Activated T-helper 2 cell treated with anti-CD3 and anti-CD28 coated beads, Interferon-gamma antibody, Interleukin-2, Interleukin-4, amounts not matched to agents 10 μg/mL and 5 μg/mL and 100 μg/mL, durations not matched to agents 14 hours and 24 hours and 36 hours (primary cell): ENCODE measurements around the gene PRPF31. TPM values are rescaled to one million over a fixed set of nuclear protein-coding genes. Genes with fewer than 3 reads are reported as not detected.
A peak's percentile ranks its signal among the peaks of the same experiment; 100 is the strongest.
"Not testable (repeated sequence)": the region's sequence is repeated elsewhere in the genome, so short reads cannot be mapped to it uniquely, and the experiment has no call there.

ENCODE experiments used
- DNase-seq: peaks from one replicate; pipeline ENCODE4 v3.0.0; 2021; ENCODE audit warnings: low spot score
- H3K27ac Mint-ChIP-seq: one replicate; pipeline ENCODE4 v1.8.0; 2021; ENCODE audit warnings: mixed read lengths
- H3K27me3 Mint-ChIP-seq: one replicate; pipeline ENCODE4 v1.8.0; 2021; ENCODE audit warnings: low read depth, mixed read lengths
- H3K36me3 Mint-ChIP-seq: one replicate; pipeline ENCODE4 v1.8.0; 2021; ENCODE audit warnings: low read depth, mixed read lengths
- H3K4me1 Mint-ChIP-seq: one replicate; pipeline ENCODE4 v1.8.0; 2021; ENCODE audit warnings: low read depth, mixed read lengths
- H3K4me3 Mint-ChIP-seq: one replicate; pipeline ENCODE4 v1.8.0; 2021; ENCODE audit warnings: low read depth, mild to moderate bottlenecking, moderate library complexity, mixed read lengths
- H3K9me3 Mint-ChIP-seq: one replicate; pipeline ENCODE4 v1.8.0; 2021; ENCODE audit warnings: mixed read lengths
- intact Hi-C: fragments of 100-400 bp; cut with micrococcal nuclease; formaldehyde crosslinking; loops from one replicate; pipeline ENCODE4 v1.15.1; 2023
- total RNA-seq: library from RNA; stranded (reverse); gene quantifications from 2 replicates; pipeline ENCODE4 v1.2.3, GENCODE V29; 2022

PRPF31 gene
- total RNA-seq, 1 donor from 2014 or later = 94.2 TPM

DNA sequence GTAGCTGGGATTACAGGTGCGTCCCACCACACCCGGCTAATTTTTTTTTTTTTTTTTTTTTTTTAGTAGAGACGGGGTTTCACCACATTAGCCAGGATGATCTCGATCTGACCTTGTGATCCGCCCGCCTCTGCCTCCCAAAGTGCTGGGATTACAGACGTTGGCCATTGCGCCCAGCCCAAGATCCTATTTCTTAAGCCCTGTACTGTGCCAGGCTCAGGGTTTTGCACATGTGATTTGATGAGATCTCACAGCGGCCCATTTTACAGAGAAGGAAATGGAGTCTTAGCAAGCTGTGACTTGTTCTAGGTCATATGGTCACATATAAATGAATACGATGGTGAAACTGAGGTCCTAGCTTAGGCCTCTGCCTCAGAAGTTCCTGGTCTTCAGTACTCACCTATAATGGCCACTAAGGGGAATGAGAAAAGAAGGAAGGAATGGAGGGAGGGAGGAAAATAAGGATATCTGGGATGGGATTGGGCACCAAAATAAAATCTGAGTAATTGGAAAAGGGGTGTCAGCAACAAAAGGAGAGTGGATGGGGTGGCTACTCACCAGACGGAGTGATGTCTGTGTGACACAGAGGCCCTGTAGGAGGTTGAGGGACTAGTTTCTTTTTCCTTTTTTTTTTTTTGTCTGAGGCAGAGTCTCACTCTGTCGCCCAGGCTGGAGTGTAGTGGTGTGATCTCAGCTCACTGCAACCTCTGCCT is 16.2 kb upstream of the PRPF31 start:
- DNase-seq = no peak
- Mint-ChIP-seq H3K36me3 (no peaks in the 10 kb centered on the region), H3K4me1 (peaks cover 16% of the 10 kb centered on the region), H3K4me3 (no peak overlapping the region), H3K27me3 (peaks cover 13% of the 10 kb centered on the region), H3K27ac (peak overlapping the region; percentile 28), H3K9me3 (no peaks in the 10 kb centered on the region)
- intact Hi-C loops = no loop called here

DNA sequence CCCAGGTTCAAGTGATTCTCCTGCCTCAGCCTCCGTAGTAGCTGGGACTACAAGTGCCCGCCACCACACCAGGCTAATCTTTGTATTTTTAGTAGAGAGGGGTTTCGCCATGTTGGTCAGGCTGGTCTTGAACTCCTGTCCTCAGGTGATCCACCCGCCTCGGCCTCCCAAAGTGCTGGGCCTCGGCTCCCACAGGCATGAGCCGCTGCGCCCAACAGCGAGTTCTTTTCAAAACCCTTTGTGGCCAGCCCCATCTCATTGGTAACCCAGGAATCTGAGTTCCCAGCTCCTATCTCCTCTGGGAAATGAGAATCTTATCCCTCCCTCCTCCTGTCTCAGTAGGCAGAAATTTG is 15.7 kb upstream of the PRPF31 start:
- H3K27ac Mint-ChIP-seq, H3K9me3 Mint-ChIP-seq, H3K4me3 Mint-ChIP-seq, DNase-seq, H3K36me3 Mint-ChIP-seq: not testable (repeated sequence)
- H3K27me3 Mint-ChIP-seq = peaks cover 11% of the 10 kb centered on the region
- intact Hi-C loops = loop anchor here (5.0 kb wide), 2 partner anchors 233 to 362 kb away; partner anchors contain the start of genes LENG9 and MYADM
- peaks cover 12% of the 10 kb centered on the region for H3K4me1 Mint-ChIP-seq

DNA sequence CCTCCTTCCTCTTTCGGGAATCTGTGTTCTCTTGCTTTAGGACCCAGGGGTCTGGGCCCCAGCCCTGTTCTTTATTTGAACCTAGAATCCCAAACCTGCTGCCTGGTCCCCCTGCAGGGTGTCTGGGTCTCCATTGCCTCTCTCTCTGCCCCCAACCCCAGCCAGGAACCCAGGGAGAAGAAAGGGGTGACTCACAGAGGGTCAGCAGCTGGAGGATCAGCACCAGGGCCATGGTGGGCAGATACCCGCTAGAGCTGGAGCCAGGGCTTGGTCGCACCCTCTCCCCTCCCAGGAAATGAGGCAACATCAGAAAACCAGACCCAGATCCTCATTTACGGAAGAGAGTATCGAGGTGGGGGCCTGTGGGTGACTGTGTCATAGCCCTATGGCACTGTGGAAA is 15.0 kb upstream of the PRPF31 start, which contains the start of gene OSCAR:
OSCAR (minus strand) TSS at position 243 of the 400 bp plus-strand sequence; CDS start at position 232, 11 bp downstream.
- Mint-ChIP-seq H3K36me3 (peaks cover 8% of the 10 kb centered on the region), H3K4me1 (peaks cover 14% of the 10 kb centered on the region), H3K27ac (no peak within 1 kb of the TSS), H3K4me3 (peak within 1 kb of the TSS; percentile 65), H3K27me3 (peaks cover 11% of the 10 kb centered on the region), H3K9me3 (no peaks in the 10 kb centered on the region)
- no peak for DNase-seq
- intact Hi-C loops = loop anchor here (5.0 kb wide), 2 partner anchors 233 to 362 kb away; partner anchors contain the start of genes LENG9 and MYADM

DNA sequence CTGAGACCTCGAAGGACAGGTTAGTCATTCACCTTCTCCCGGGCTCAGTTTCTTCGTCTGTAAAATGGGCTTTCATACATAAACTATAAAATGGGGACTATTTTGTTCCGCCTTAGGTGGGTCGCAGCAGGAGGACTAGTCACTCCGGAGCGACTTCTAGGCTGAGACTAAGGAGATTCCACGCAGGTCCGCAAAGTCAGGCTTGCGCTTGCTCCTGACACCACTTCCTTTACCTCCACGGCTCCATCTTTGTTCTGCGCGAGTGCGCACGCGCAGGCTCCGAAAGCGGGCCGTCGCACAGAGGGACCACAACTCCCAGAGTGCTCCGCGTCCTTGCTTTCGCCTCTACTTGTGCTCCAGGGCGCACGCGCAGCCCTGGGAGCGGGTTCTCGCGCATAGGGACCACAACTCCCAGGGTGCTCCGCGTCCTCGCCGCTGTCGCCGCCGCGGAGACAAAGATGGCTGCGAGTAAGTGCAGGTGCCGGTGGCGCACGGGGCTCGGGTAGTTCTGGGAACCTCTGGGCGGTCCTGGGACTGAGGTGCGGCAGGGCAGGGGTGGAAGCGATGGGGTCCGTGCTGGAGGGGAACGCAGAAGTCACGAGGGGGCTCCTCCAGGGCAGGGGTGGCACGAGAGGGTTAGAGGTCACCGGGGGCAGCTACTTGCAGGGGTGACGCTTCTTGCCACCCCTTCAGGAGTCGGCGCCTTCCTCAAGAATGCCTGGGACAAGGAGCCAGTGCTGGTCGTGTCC is 13.0 kb upstream of the PRPF31 start, which contains the start of gene NDUFA3:
NDUFA3 (plus strand) TSS at position 435 of the 749 bp plus-strand sequence; CDS start at position 459, 24 bp downstream.
- Mint-ChIP-seq H3K27me3 (peaks cover 3% of the 10 kb centered on the region), H3K9me3 (no peaks in the 10 kb centered on the region), H3K4me3 (peak within 1 kb of the TSS; percentile 91), H3K27ac (peak within 1 kb of the TSS; percentile 79), H3K36me3 (peaks cover 28% of the 10 kb centered on the region), H3K4me1 (peaks cover 8% of the 10 kb centered on the region)
- peak; percentile 98 for DNase-seq
- intact Hi-C loops = loop anchor here (1.0 to 5.0 kb wide), 4 partner anchors 13 to 360 kb away; partner anchors contain the start of genes CNOT3, LENG9, MYADM and PRPF31

DNA sequence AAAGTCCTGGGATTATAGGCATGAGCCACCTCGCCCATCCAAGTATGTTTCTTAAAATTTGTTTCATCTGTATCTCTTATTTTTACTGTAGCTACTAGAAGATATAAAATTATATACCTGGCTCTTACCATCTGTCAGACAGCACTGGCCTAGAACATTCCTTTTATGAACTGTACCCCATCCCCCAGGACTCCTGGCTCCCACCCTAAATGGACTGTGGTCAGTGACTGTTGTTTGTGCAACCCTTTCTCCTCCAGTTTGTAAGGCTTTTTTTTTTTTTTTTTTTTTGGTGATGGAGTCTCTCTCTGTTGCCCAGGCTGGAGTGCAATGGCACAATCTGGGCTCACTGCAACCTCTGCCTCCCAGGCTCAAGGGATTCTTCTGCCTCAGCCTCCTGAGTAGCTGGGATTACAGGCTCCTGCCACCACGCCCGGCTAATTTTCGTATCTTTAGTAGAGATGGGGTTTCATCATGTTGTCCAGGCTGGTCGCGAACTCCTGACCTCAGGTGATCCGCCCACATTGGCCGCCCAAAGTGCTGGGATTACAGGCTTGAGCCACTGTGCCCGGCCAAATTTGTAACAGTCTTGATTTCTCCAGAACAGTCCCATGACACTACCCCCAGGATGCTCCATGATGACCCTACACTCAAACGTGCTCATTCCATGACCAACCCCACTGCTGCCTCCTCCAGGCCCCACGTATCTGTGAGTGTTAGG is 10.4 kb upstream of the PRPF31 start:
- Mint-ChIP-seq H3K27me3 (no peaks in the 10 kb centered on the region), H3K4me3 (peak overlapping the region; percentile 33), H3K4me1 (peaks cover 8% of the 10 kb centered on the region), H3K9me3 (no peaks in the 10 kb centered on the region), H3K27ac (no peak overlapping the region), H3K36me3 (peaks cover 44% of the 10 kb centered on the region)
- intact Hi-C loops = loop anchor here (5.0 kb wide), 2 partner anchors 238 to 357 kb away; partner anchors contain the start of genes LENG9 and MYADM
- DNase-seq = no peak

DNA sequence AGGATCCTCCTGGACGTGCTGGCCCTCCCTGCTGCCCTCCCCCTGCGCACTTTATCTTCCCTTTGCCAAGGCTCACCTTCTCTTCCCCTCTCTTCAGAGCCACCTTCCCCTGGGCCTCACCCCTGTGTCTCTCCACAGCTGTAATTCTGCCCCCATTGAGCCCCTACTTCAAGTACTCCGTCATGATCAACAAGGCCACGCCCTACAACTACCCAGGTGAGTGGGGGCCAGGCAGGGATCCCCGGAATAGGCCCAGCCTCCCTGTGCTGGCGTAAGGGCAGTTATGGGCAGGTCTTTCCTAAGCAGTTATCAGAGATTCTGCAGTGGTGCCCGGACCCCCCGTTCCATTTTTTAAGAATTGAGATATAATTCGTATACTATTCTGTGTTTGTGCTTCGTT is 9.8 kb upstream of the PRPF31 start:
- intact Hi-C loops = no loop called here
- DNase-seq = no peak
- H3K36me3 Mint-ChIP-seq = peaks cover 50% of the 10 kb centered on the region
- no peaks in the 10 kb centered on the region for H3K9me3 Mint-ChIP-seq
- no peak overlapping the region for H3K27ac Mint-ChIP-seq
- peak overlapping the region; percentile 15 for H3K4me3 Mint-ChIP-seq
- H3K4me1 Mint-ChIP-seq = peaks cover 8% of the 10 kb centered on the region
- H3K27me3 Mint-ChIP-seq = no peaks in the 10 kb centered on the region

DNA sequence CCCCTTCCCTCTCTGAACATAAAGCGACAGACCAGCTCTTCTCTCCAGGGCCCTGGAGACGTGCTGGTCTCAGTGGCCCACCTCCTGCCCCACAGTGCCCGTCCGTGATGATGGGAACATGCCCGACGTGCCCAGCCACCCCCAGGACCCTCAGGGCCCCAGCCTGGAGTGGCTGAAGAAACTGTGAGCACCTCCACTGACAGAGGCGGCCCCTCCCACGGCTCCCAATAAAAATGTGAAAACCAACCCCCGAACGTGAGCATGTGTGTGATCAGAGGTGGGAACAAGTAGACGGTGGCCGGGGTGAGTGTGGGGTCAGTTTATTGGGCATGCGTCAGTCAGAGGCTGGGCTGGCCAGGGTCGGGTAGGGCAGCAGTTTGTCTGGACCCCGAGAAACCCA is 8.8 kb upstream of the PRPF31 start:
- Mint-ChIP-seq H3K27me3 (no peaks in the 10 kb centered on the region), H3K27ac (no peak overlapping the region), H3K4me1 (peaks cover 8% of the 10 kb centered on the region), H3K9me3 (no peaks in the 10 kb centered on the region), H3K36me3 (peaks cover 53% of the 10 kb centered on the region), H3K4me3 (no peak overlapping the region)
- intact Hi-C loops = no loop called here
- DNase-seq = no peak

DNA sequence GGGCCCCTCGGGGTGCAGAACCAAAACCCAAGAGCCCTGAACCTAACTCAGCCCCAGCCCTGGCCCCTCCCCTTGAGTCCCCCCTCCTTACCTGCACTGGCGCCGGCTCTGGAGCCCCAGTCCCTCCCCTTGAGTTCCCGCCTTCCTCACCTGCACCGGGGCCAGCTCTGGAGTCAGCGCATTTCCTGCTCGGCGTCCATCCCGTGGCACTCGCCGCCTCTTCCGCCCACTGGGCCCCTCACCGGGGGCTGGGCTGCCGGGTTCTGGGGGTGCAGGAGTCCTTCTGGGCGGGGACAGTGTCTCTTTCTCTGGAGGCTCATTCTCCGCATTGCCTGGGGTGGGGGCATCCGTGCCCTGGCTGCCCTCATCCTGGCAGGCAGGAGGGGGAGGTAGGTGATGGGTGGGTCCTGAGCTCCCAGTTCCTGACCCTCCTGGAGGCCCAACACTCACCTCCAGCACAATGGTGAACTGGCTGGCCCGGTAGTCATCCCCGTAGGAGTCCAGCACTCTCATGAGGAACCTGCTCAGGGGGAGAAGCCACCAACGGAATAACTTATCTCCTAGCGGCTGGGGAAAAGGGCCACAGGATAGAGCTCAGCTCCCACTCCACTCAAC is 7.6 kb upstream of the PRPF31 start:
- Mint-ChIP-seq H3K36me3 (peaks cover 57% of the 10 kb centered on the region), H3K27ac (no peak overlapping the region), H3K4me1 (peaks cover 3% of the 10 kb centered on the region), H3K4me3 (no peak overlapping the region), H3K27me3 (no peaks in the 10 kb centered on the region), H3K9me3 (no peaks in the 10 kb centered on the region)
- intact Hi-C loops = no loop called here
- DNase-seq = no peak

DNA sequence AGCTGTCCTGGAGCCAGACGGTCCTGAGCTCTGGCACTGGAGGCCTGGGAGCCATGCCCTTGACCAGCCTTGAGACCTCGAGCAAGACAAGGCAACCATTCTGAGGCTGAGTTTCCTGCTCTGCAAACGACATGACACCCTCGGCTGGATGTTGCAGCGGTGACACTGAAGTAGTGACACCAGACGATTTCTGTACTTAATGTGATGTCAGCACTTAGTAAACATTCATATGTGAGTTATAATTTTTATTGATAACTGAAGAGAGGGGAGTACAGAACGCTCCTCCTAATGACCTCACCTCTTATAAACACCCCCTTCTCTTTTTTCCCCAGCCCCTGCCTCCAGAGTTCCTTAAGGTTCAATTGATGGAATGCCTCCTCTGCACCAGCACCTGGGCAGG is 7.1 kb upstream of the PRPF31 start:
- H3K36me3 Mint-ChIP-seq = peaks cover 63% of the 10 kb centered on the region
- intact Hi-C loops = no loop called here

DNA sequence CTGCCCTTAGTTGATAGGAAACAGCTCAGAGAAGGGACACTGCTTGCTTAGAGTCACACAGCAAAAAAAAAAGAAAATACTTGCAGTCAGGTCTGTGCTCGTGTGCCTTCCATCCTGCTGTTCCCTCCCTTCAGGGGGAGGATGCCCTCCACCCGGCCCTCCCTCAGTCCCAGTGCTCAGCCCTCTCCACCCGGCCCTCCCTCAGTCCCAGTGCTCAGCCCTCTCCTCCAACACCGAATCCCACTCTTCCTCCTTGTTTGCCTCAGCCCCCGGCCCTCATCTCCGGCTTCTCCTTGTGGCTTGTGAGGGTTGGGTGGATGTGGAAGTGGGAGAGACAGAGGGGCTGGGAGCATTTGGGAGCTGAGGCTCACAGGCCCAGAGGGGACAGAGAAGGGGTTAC is 5.9 kb upstream of the PRPF31 start:
- DNase-seq = no peak
- intact Hi-C loops = no loop called here
- H3K4me1 Mint-ChIP-seq = peaks cover 12% of the 10 kb centered on the region
- H3K36me3 Mint-ChIP-seq = peaks cover 72% of the 10 kb centered on the region
- H3K4me3 Mint-ChIP-seq = no peak overlapping the region
- no peak overlapping the region for H3K27ac Mint-ChIP-seq
- H3K9me3 Mint-ChIP-seq = no peaks in the 10 kb centered on the region
- H3K27me3 Mint-ChIP-seq = no peaks in the 10 kb centered on the region

More for the DNA sequence above, 7.1 kb upstream of the PRPF31 start:
- no peaks in the 10 kb centered on the region for H3K27me3 Mint-ChIP-seq
- H3K4me3 Mint-ChIP-seq = no peak overlapping the region
- DNase-seq = no peak
- no peak overlapping the region for H3K27ac Mint-ChIP-seq
- H3K4me1 Mint-ChIP-seq = peaks cover 4% of the 10 kb centered on the region
- no peaks in the 10 kb centered on the region for H3K9me3 Mint-ChIP-seq

DNA sequence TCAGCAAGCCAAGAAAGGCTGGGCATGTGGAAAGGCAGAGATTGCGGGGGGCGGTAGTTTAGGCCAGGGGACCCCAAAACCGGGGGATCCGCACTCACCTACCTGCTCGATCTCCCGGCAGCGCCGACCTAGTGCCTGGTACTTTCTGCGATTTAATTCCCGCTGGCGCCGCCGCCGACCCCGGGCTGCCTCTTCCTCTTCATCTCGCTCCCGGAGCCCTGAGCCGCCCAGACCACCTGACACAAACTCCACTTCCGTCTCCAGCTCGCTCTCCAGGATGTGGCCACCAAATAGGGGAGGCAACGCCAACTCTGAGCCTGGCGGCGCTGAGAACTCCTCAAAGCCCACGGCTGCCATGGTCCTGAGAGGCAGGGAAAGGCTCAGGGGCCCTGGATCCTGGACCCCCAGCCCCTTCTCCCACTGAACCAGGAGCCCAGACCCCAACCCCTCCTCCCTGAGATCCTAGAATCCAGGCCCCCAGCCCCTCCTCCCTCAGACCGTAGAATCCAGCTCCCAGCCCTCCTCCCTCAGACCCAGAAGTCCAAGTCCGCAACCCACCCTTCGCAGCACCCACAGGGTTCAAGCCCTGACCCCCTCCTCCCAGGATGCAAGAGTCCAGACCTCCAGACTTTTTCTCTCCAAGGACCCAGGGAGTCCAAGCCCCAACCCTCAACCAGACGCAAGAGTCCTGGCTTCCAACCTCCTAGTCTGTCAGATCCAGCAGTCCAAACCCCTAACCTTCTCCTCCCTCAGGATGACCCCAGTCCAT is 1.0 kb upstream of the PRPF31 start:
- Mint-ChIP-seq H3K4me3 (peak overlapping the region; percentile 97), H3K4me1 (peaks cover 21% of the 10 kb centered on the region), H3K36me3 (peaks cover 52% of the 10 kb centered on the region), H3K27me3 (no peaks in the 10 kb centered on the region), H3K9me3 (no peaks in the 10 kb centered on the region), H3K27ac (peak overlapping the region; percentile 92)
- peak; percentile 59 for DNase-seq
- intact Hi-C loops = loop anchor here (1.0 kb wide), 3 partner anchors 12 to 45 kb away; partner anchors contain the start of genes CNOT3, LENG1 and NDUFA3
